DOHH2 (cell line): ENCODE data around the gene GCNT2.

ENCODE experiments used
- H3F3A ChIP-seq: fragments of 200-600 bp; sonication (generic), shearing (Covaris generic); 2 replicates; pipeline ENCODE4 v1.6.0; 2016; ENCODE audit warnings: antibody characterized with exemption, mild to moderate bottlenecking; ENCODE audit not compliant: control insufficient read depth, insufficient read depth
- H3K27ac ChIP-seq: fragments of 200-600 bp; sonication (generic); 2 replicates; pipeline ENCODE4 v1.5.1; 2014; ENCODE audit warnings: low read depth, mild to moderate bottlenecking, low read length, moderate library complexity
- H3K27me3 ChIP-seq: fragments of 200-600 bp; sonication (generic); 2 replicates; pipeline ENCODE4 v1.6.1; 2014; ENCODE audit warnings: mild to moderate bottlenecking, low read length, mixed read lengths; ENCODE audit not compliant: control insufficient read depth
- H3K36me3 ChIP-seq: fragments of 200-600 bp; sonication (generic); 2 replicates; pipeline ENCODE4 v1.6.1; 2014; ENCODE audit warnings: mild to moderate bottlenecking, low read length, moderate library complexity, mixed read lengths; ENCODE audit not compliant: control insufficient read depth
- H3K4me1 ChIP-seq: fragments of 200-600 bp; sonication (generic); 2 replicates; pipeline ENCODE4 v1.6.1; 2014; ENCODE audit warnings: mild to moderate bottlenecking, low read length, mixed read lengths; ENCODE audit not compliant: control insufficient read depth
- H3K4me2 ChIP-seq: fragments of 200-600 bp; sonication (generic); 2 replicates; pipeline ENCODE4 v1.6.0; 2014; ENCODE audit warnings: mild to moderate bottlenecking, low read length, moderate library complexity
- H3K4me3 ChIP-seq: fragments of 200-600 bp; sonication (generic); 2 replicates; pipeline ENCODE4 v1.5.1; 2014; ENCODE audit warnings: mild to moderate bottlenecking, low read length, mixed read lengths
- H3K79me2 ChIP-seq: fragments of 200-600 bp; sonication (generic); 2 replicates; pipeline ENCODE4 v1.6.1; 2014; ENCODE audit warnings: mild to moderate bottlenecking, low read length, mixed read lengths; ENCODE audit not compliant: control insufficient read depth
- H3K9me2 ChIP-seq: fragments of 200-600 bp; sonication (generic); replicated peaks from 2 replicates; pipeline ENCODE4 v1.6.1; 2014; ENCODE audit warnings: mild to moderate bottlenecking, low read length, mixed read lengths; ENCODE audit not compliant: control insufficient read depth
- H3K9me3 ChIP-seq: fragments of 200-600 bp; sonication (generic); 2 replicates; pipeline ENCODE4 v1.6.1; 2014; ENCODE audit warnings: antibody characterized with exemption, low read length, mixed read lengths; ENCODE audit not compliant: control insufficient read depth, insufficient read depth
- H4K20me1 ChIP-seq: fragments of 200-600 bp; sonication (generic); 2 replicates; pipeline ENCODE4 v1.6.0; 2014; ENCODE audit warnings: low read depth, mild to moderate bottlenecking, antibody characterized with exemption, low read length, moderate library complexity; ENCODE audit not compliant: control insufficient read depth, insufficient read depth
- EZH2phosphoT487 ChIP-seq: fragments of 200-600 bp; sonication (generic); IDR thresholded peaks from 2 replicates; pipeline ENCODE4 v1.6.1; 2017; ENCODE audit warnings: borderline replicate concordance, mild to moderate bottlenecking, antibody characterized with exemption, low read length, moderate library complexity, mixed read lengths
- TF ChIP-seq, protein P1 (sequence below): fragments of 200-600 bp; sonication (generic); IDR thresholded peaks from one replicate; pipeline ENCODE4 v1.5.1; 2014; ENCODE audit warnings: antibody characterized with exemption, mild to moderate bottlenecking, low read depth, low read length; ENCODE audit not compliant: poor library complexity, severe bottlenecking

GCNT2 gene

DNA sequence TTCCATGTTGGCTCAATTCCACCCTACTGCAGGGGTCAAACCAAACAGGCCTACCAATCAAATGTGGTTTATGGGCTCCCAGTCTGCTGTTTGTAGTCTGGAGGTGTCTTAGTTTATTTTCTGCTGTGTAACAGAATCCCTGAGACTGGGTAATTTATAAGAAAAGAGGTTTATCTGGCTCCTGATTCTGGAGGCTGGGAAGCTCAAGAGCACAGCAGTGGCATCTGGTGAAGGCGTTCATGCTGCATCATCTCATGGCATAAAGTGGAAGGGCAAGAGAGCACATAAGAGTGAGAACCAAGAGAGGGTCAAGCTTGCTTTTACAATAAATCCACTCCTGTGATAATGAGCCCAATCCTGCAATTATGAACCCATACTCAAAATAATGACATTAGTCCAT, 87.9 kb downstream of the GCNT2 start:
- TF ChIP-seq EZH2phosphoT487 = no peak
- TF ChIP-seq, protein P1, sequence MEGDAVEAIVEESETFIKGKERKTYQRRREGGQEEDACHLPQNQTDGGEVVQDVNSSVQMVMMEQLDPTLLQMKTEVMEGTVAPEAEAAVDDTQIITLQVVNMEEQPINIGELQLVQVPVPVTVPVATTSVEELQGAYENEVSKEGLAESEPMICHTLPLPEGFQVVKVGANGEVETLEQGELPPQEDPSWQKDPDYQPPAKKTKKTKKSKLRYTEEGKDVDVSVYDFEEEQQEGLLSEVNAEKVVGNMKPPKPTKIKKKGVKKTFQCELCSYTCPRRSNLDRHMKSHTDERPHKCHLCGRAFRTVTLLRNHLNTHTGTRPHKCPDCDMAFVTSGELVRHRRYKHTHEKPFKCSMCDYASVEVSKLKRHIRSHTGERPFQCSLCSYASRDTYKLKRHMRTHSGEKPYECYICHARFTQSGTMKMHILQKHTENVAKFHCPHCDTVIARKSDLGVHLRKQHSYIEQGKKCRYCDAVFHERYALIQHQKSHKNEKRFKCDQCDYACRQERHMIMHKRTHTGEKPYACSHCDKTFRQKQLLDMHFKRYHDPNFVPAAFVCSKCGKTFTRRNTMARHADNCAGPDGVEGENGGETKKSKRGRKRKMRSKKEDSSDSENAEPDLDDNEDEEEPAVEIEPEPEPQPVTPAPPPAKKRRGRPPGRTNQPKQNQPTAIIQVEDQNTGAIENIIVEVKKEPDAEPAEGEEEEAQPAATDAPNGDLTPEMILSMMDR = no peak
- no peak overlapping the region for H3K27ac ChIP-seq
- H3K9me3 ChIP-seq = no peaks in the 10 kb centered on the region
- H4K20me1 ChIP-seq = no peaks in the 10 kb centered on the region
- H3K4me3 ChIP-seq = no peak overlapping the region
- no peaks in the 10 kb centered on the region for H3K4me1 ChIP-seq
- peaks cover 15% of the 10 kb centered on the region for H3K79me2 ChIP-seq
- no peaks in the 10 kb centered on the region for H3K27me3 ChIP-seq
- H3F3A ChIP-seq = no peaks in the 10 kb centered on the region
- H3K4me2 ChIP-seq = no peak overlapping the region
- H3K9me2 ChIP-seq = no peaks in the 10 kb centered on the region
- H3K36me3 ChIP-seq = no peaks in the 10 kb centered on the region

DNA sequence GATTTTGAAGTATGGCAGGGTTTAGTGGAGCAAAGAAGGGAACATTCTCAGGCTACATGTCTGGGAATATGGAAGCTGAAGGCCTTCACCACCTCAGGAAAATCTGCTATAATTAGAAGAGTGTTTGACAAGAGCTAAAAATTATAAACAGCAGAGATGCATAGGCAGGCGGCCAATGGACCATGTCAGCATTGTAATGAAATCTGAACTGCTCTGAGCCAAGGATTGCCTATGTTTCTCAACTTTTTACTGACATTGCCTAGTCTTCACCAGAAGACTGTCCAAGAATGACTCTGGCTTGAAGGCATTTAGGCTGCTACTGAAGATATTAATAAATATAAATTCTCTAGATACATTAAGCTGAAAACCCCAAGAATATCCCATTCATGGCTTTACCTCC, 89.1 kb downstream of the GCNT2 start:
- TF ChIP-seq EZH2phosphoT487 = no peak
- TF ChIP-seq, protein P1 = no peak
- Histone ChIP-seq H3K79me2 (peaks cover 15% of the 10 kb centered on the region), H3K36me3 (no peaks in the 10 kb centered on the region), H3F3A (no peaks in the 10 kb centered on the region), H4K20me1 (no peaks in the 10 kb centered on the region), H3K9me3 (no peaks in the 10 kb centered on the region; the same call in 1 of the 2 replicates), H3K4me2 (no peak overlapping the region), H3K4me3 (no peak overlapping the region), H3K27me3 (no peaks in the 10 kb centered on the region), H3K27ac (no peak overlapping the region), H3K9me2 (no peaks in the 10 kb centered on the region), H3K4me1 (no peaks in the 10 kb centered on the region)

DNA sequence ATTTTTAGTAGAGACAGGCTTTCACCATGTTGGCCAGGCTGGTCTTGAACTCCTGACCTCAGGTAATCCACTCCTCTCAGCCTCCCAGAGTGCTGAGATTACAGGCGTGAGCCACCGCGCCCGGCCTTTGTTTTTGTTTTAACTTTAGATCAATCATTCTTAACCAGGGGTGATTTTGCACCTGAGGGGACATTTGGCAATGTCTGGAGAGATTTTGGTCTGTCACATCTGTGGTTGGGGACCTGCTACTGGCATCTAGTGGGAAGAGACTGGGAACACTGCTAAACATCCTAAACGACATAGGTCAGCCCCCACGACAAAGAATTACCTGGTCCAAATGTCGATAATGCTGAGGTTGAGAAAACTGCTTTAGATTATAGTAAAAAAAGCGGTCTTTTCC, 91.0 kb downstream of the GCNT2 start:
- Histone ChIP-seq H3K4me3 (no peak overlapping the region), H3K79me2 (peaks cover 16% of the 10 kb centered on the region), H3K9me3 (no peaks in the 10 kb centered on the region; the same call in 1 of the 2 replicates), H3K9me2 (no peaks in the 10 kb centered on the region), H3K4me2 (no peak overlapping the region), H3K4me1 (no peaks in the 10 kb centered on the region), H4K20me1 (no peaks in the 10 kb centered on the region), H3K27me3 (no peaks in the 10 kb centered on the region), H3K36me3 (no peaks in the 10 kb centered on the region), H3F3A (no peaks in the 10 kb centered on the region), H3K27ac (no peak overlapping the region)
- TF ChIP-seq, protein P1 = no peak
- TF ChIP-seq EZH2phosphoT487 = no peak
